A549 (cell line): Measurements from ENCODE around the gene KLK2. TPM values are rescaled to one million over a fixed set of nuclear protein-coding genes. Genes with fewer than 3 reads are reported as not detected.

Source experiments
- ATAC-seq, 2 experiments: fragments of 200-7000 bp in 1 of 2; fragments of >200 bp in 1 of 2; cut with Nextera tagmentation in 1 of 2; cut with Tn5 transposase in 1 of 2; 3 replicates each; pipeline versions ENCODE4 v1.8.0 to v1.9.1; 2018 to 2020; ENCODE audit warnings: mild to moderate bottlenecking in 1 of 2, moderate library complexity in 1 of 2
- CTCF ChIA-PET: fragments of 300-600 bp; sonication (Branson Sonifier 250); formaldehyde crosslinking; extraction: SDS; loops from one replicate; lab custom pipeline; 2021; ENCODE audit warnings: antibody characterized with exemption, inconsistent platforms; lab: Yijun Ruan, JAX
- POLR2A ChIA-PET: fragments of 350-600 bp; formaldehyde crosslinking; extraction: SDS; loops from one replicate; lab custom pipeline; 2021; ENCODE audit warnings: antibody characterized with exemption, inconsistent platforms; lab: Yijun Ruan, JAX
- DNase-seq, 2 experiments: peaks; one replicate each; pipeline versions ENCODE4 v3.0.0 to v3.0.0-alpha.2; 2011 to 2016; ENCODE audit warnings: low read depth in 1 of 2, low spot score in 1 of 2
- FAIRE-seq: peaks from 2 replicates; lab custom pipeline; 2011; peaks lifted over from hg19 to GRCh38; lab: Jason Lieb, UNC
- H3K27ac ChIP-seq, 2 experiments: fragments of >200 bp; sonication (Bioruptor Twin); formaldehyde crosslinking; 3 replicates each; pipeline ENCODE4 v1.5.1; 2016 to 2017
- H3K4me1 ChIP-seq: fragments of >200 bp; sonication (Bioruptor Twin); formaldehyde crosslinking; 3 replicates; pipeline ENCODE4 v1.6.1; 2016
- H3K4me2 ChIP-seq: fragments of >200 bp; sonication (Bioruptor Twin); formaldehyde crosslinking; 3 replicates; pipeline ENCODE4 v1.6.1; 2016
- H3K4me3 ChIP-seq: fragments of >200 bp; sonication (Bioruptor Twin); formaldehyde crosslinking; 3 replicates; pipeline ENCODE4 v1.5.1; 2016
- H3K9me3 ChIP-seq: fragments of >200 bp; sonication (Bioruptor Twin); formaldehyde crosslinking; 3 replicates; pipeline ENCODE4 v1.6.1; 2016
- CBX2 ChIP-seq: fragments of 200-600 bp; sonication (generic); IDR thresholded peaks from 2 replicates; pipeline ENCODE4 v1.6.1; 2016; ENCODE audit warnings: low read depth, mild to moderate bottlenecking, borderline replicate concordance
- CHD4 ChIP-seq: fragments of 200-600 bp; sonication (generic); IDR thresholded peaks from 2 replicates; pipeline ENCODE4 v1.6.1; 2016; ENCODE audit warnings: antibody characterized with exemption, mild to moderate bottlenecking, borderline replicate concordance
- CTCF ChIP-seq: fragments of >200 bp; sonication (Bioruptor Twin); formaldehyde crosslinking; IDR thresholded peaks from 3 replicates; pipeline ENCODE4 v1.5.1; 2016
- EHF ChIP-seq: fragments of 250-450 bp; sonication (Bioruptor Pico); IDR thresholded peaks from 2 replicates; pipeline ENCODE4 v1.5.0; 2020; ENCODE audit warnings: mild to moderate bottlenecking
- EHMT2 ChIP-seq: fragments of 200-600 bp; sonication (generic); IDR thresholded peaks from 2 replicates; pipeline ENCODE4 v1.6.1; 2016; ENCODE audit warnings: antibody characterized with exemption, low read depth, mild to moderate bottlenecking, moderate library complexity
- EP300 ChIP-seq, 2 experiments: fragments of >200 bp; sonication (Bioruptor Twin); formaldehyde crosslinking; IDR thresholded peaks; 2 replicates in 1 of 2; 3 replicates in 1 of 2; pipeline ENCODE4 v1.6.1; 2016 to 2017
- FOSB ChIP-seq: fragments of 250-450 bp; sonication (Bioruptor Pico); IDR thresholded peaks from 2 replicates; pipeline ENCODE4 v1.5.0; 2020; ENCODE audit warnings: mild to moderate bottlenecking, moderate library complexity
- FOSL2 ChIP-seq, 2 experiments: fragments of 450-650 bp in 1 of 2; fragments of >200 bp in 1 of 2; sonication (Bioruptor Twin) in 1 of 2; formaldehyde crosslinking; IDR thresholded peaks; 2 replicates each; pipeline versions ENCODE4 v1.5.0 to v1.6.1; 2016 to 2020; ENCODE audit warnings: mild to moderate bottlenecking in 1 of 2, moderate library complexity in 1 of 2
- JUN ChIP-seq, 2 experiments: fragments of >200 bp; sonication (Bioruptor Twin); formaldehyde crosslinking; IDR thresholded peaks; 2 replicates in 1 of 2; 3 replicates in 1 of 2; pipeline ENCODE4 v1.6.1; 2016 to 2017
- KDM1A ChIP-seq: fragments of 200-600 bp; sonication (generic); IDR thresholded peaks from 2 replicates; pipeline ENCODE4 v1.6.1; 2016; ENCODE audit warnings: low read depth, mild to moderate bottlenecking
- MAX ChIP-seq: IDR thresholded peaks from 2 replicates; pipeline ENCODE4 v1.6.1; 2012
- NR3C1 ChIP-seq: fragments of >200 bp; sonication (Bioruptor Twin); formaldehyde crosslinking; IDR thresholded peaks from 3 replicates; pipeline ENCODE4 v1.6.1; 2017
- POLR2A ChIP-seq: IDR thresholded peaks from 2 replicates; pipeline ENCODE4 v1.6.1; 2012; ENCODE audit warnings: mild to moderate bottlenecking, low read length
- RAD21 ChIP-seq, 2 experiments: fragments of >200 bp in 1 of 2; sonication (Bioruptor Twin) in 1 of 2; formaldehyde crosslinking in 1 of 2; IDR thresholded peaks in 1 of 2; conservative IDR thresholded peaks in 1 of 2; 2 replicates in 1 of 2; 3 replicates in 1 of 2; pipeline ENCODE4 v1.6.1; 2012 to 2018; ENCODE audit warnings: inconsistent platforms in 1 of 2
- REST ChIP-seq: fragments of 200-600 bp; sonication (generic); IDR thresholded peaks from 2 replicates; pipeline ENCODE4 v1.6.1; 2016; ENCODE audit warnings: antibody characterized with exemption, mild to moderate bottlenecking, moderate library complexity
- SMC3 ChIP-seq: fragments of >200 bp; sonication (Bioruptor Twin); formaldehyde crosslinking; IDR thresholded peaks from 3 replicates; pipeline ENCODE4 v1.6.1; 2018; ENCODE audit warnings: inconsistent platforms
- TFCP2L1 ChIP-seq: fragments of 250-450 bp; sonication (Bioruptor Pico); IDR thresholded peaks from 2 replicates; pipeline ENCODE4 v1.5.0; 2021; ENCODE audit warnings: mild to moderate bottlenecking
- ZC3H11A ChIP-seq: fragments of 450-650 bp; IDR thresholded peaks from 2 replicates; pipeline ENCODE4 v1.6.1; 2014; ENCODE audit warnings: antibody characterized with exemption, mild to moderate bottlenecking
- WGBS: methylation state at CpG from one replicate; pipeline ENCODE4 v1.1.6; 2017; ENCODE audit errors: missing lambda C conversion rate; 5-methylcytosine and 5-hydroxymethylcytosine counted together
- polyA plus RNA-seq, 4 experiments: library from polyadenylated mRNA; depleted of rRNA in 3 of 4; stranded (reverse); fragments of >200 nt; fragmentation: RNase III in 1 of 4; extraction: RNeasy Plus Mini Kit Qiagen cat#74134 plus additional on column Dnase treatment in 1 of 4; gene quantifications; 2 replicates in 3 of 4; 3 replicates in 1 of 4; pipeline ENCODE4 v1.2.3, GENCODE V29; 2011 to 2017

KLK2 gene
- polyA plus RNA-seq, 2 of the 4 experiments (the other 2 are of a cell fraction): 0.21 to 0.49 TPM

- TF ChIP-seq CBX2: no peak
- TF ChIP-seq CHD4: no peak
- TF ChIP-seq ZC3H11A: no peak
- TF ChIP-seq EHMT2: no peak
- no peak for TF ChIP-seq POLR2A
- TF ChIP-seq CTCF: no peak
Observed at GRCh38 chr19:50854636-50855410, 18.4 kb upstream of the KLK2 start, which contains the start of gene KLK3 (continued).

GRCh38 chr19:50857366-50857765 is 15.9 kb upstream of the KLK2 start:
- H3K9me3 ChIP-seq: peaks cover 18% of the 10 kb centered on the region
- H3K27ac ChIP-seq: no peak overlapping the region
- ChIA-PET POLR2A (no interaction called here), CTCF (interaction anchor here (1.6 kb wide), 1 partner anchor 65 kb away, joined by 4 read pairs; no protein-coding TSS in a partner anchor)
- no peaks in the 10 kb centered on the region for H3K4me1 ChIP-seq
- 44% methylated on average over 6 of the region's 6 CpGs for WGBS
- H3K4me2 ChIP-seq: no peak overlapping the region
- ATAC-seq: no peak
- H3K4me3 ChIP-seq: no peak overlapping the region
- TF ChIP-seq CBX2 (no peak), ZC3H11A (no peak), MAX (no peak), JUN (IDR thresholded peaks at IDR 0.05) (no peak), REST (no peak), FOSB (CRISPR knock-in tag) (no peak), FOSL2 (IDR thresholded peaks at IDR 0.05) (no peak), FOSL2 (CRISPR knock-in tag; IDR thresholded peaks at IDR 0.05) (no peak)
- no peak for DNase-seq
- no peak for FAIRE-seq

- ChIA-PET POLR2A (no interaction called here), CTCF (interaction anchor here (1.3 kb wide), 1 partner anchor 10 kb away, joined by 3 read pairs; no protein-coding TSS in a partner anchor)
- Histone ChIP-seq H3K4me1 (no peaks in the 10 kb centered on the region), H3K4me3 (no peak overlapping the region), H3K27ac (no peak overlapping the region), H3K4me2 (no peak overlapping the region), H3K9me3 (peaks cover 18% of the 10 kb centered on the region)
- FAIRE-seq (no peak), ATAC-seq (no peak), DNase-seq (no peak)
- TF ChIP-seq TFCP2L1 (no peak), RAD21 (conservative IDR thresholded peaks at IDR 0.05 in 1 of 2, IDR thresholded peaks at IDR 0.05 in 1 of 2) (no peak), EHF (CRISPR knock-in tag) (no peak), SMC3 (no peak), KDM1A (no peak), NR3C1 (no peak), EP300 (IDR thresholded peaks at IDR 0.05) (no peak)
- 18% methylated on average over 7 of the region's 7 CpGs for WGBS
Observed at GRCh38 chr19:50858886-50859285, 14.4 kb upstream of the KLK2 start.
